Right cardiac atrium (tissue), 5 donors: ENCODE measurements around the gene MOCS3. TPM values are rescaled to one million over a fixed set of nuclear protein-coding genes. Genes with fewer than 3 reads are reported as not detected.

ENCODE experiments used
- ATAC-seq, 2 donors: fragments of 200-7000 bp; cut with Tn5 transposase; one replicate each; pipeline versions ENCODE4 v1.8.0 to v1.9.1; 2020; ENCODE audit warnings: moderate library complexity in 2 of 2, mild to moderate bottlenecking in 1 of 2
- DNase-seq, 3 donors: peaks; one replicate each; pipeline ENCODE4 v3.0.0-alpha.2; 2020
- H3K27ac ChIP-seq: one replicate; pipeline ENCODE4 v1.5.1; 2013; ENCODE audit warnings: mild to moderate bottlenecking, low read length, control low read depth, moderate library complexity
- H3K27me3 ChIP-seq: one replicate; pipeline ENCODE4 v1.6.1; 2013; ENCODE audit not compliant: control insufficient read depth, insufficient read depth
- H3K4me1 ChIP-seq: one replicate; pipeline ENCODE4 v1.6.1; 2013; ENCODE audit warnings: low read length; ENCODE audit not compliant: control insufficient read depth, insufficient read depth
- H3K4me3 ChIP-seq: one replicate; pipeline ENCODE4 v1.5.1; 2013; ENCODE audit warnings: low read length, control low read depth
- H3K9me3 ChIP-seq: one replicate; pipeline ENCODE4 v1.6.1; 2013; ENCODE audit warnings: low read length; ENCODE audit not compliant: control insufficient read depth
- WGBS: extraction: QIAGEN DNeasy Blood & Tissue Kit; methylation state at CpG from one replicate; pipeline ENCODE4 v1.1.7; 2013; 5-methylcytosine and 5-hydroxymethylcytosine counted together
- intact Hi-C, 4 donors: fragments of 100-400 bp; cut with DNase I; formaldehyde crosslinking; loops; one replicate each; pipeline versions ENCODE4 v1.11.0 to v1.14.0; 2022 to 2023
- polyA plus RNA-seq: library from polyadenylated mRNA; stranded (reverse); fragments of 200-250 nt; gene quantifications from one replicate; pipeline ENCODE4 v1.2.3, GENCODE V29; 2013
- total RNA-seq, 4 donors: library from RNA; stranded (reverse); fragmentation: NEBNext Ultra II Directional; extraction: Animal tissue kit (Norgen Biotek cat#: 25700); gene quantifications; one replicate each; pipeline ENCODE4 v1.2.1, GENCODE V29; 2021
- donor health status: healthy with polysubstance abuse.
- donor health status: DM: no; HTN: yes; CAD: no.
- donor health status: DM: no; HTN: no; CAD: no.
- donor health status: DM: no; HTN: yes; CAD: no; lungs with severe emphysema.
- donor health status: DM: yes; HTN: yes; CAD: no.

Gene MOCS3
- total and polyA plus RNA-seq, 5 donors = 1.7 to 3.1 (median 2.9) TPM

DNA sequence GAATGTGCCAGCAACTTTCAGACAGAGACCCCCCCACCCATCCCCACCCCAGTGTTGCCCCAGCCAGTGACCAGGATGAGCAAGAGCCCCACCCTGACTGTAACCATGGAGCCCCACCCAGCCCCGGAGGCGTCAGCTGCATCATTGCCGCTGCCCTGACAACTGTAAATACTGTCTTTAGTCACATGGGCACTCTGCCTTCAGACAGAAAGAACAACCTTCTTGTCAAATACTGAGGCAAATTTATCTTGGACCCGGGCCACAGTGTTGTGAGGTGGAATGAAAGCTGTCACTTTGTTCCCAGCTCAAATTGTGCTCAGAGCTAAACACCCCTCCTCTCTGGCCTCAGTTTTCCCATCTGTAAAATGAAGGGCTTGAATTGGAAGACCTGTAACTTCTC lies 23.7 kb downstream of the MOCS3 start:
- 15% methylated on average over 4 of the region's 4 CpGs for WGBS
- Histone ChIP-seq H3K27ac (no peak overlapping the region), H3K4me1 (no peaks in the 10 kb centered on the region), H3K27me3 (no peaks in the 10 kb centered on the region), H3K4me3 (no peak overlapping the region), H3K9me3 (no peaks in the 10 kb centered on the region)
- intact Hi-C loops = loop anchor here in 2 of 4 donors (10.0 kb wide), 1 partner anchor 642 kb away; no protein-coding TSS in a partner anchor
- no peak for DNase-seq
- peak in 1 of 2 donors; percentile 54 for ATAC-seq

DNA sequence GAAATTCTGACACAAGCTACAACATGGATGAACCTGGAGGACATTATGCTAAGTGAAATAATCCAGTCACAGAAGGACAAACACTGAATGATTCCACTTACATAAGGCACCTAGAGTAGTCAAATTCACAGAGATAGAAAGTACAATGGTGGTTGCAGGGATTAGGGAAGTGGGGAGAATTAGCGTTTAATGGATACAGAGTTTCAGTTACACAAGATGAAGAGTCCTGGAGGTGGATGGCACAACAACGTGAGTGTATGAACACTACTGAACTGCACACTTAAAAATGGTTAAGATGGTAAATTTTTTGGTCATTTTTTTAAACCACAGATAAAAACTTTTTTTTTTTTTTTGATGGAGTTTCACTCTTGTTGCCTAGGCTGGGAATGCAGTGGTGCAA lies 24.7 kb downstream of the MOCS3 start:
- 59% methylated on average over 2 of the region's 2 CpGs for WGBS
- H3K4me1 ChIP-seq = no peaks in the 10 kb centered on the region
- ATAC-seq (no peak), DNase-seq (no peak)
- H3K9me3 ChIP-seq = no peaks in the 10 kb centered on the region
- H3K27ac ChIP-seq = no peak overlapping the region
- no peak overlapping the region for H3K4me3 ChIP-seq
- intact Hi-C loops = loop anchor here in 2 of 4 donors (10.0 kb wide), 1 partner anchor 641 kb away; no protein-coding TSS in a partner anchor
- no peaks in the 10 kb centered on the region for H3K27me3 ChIP-seq

DNA sequence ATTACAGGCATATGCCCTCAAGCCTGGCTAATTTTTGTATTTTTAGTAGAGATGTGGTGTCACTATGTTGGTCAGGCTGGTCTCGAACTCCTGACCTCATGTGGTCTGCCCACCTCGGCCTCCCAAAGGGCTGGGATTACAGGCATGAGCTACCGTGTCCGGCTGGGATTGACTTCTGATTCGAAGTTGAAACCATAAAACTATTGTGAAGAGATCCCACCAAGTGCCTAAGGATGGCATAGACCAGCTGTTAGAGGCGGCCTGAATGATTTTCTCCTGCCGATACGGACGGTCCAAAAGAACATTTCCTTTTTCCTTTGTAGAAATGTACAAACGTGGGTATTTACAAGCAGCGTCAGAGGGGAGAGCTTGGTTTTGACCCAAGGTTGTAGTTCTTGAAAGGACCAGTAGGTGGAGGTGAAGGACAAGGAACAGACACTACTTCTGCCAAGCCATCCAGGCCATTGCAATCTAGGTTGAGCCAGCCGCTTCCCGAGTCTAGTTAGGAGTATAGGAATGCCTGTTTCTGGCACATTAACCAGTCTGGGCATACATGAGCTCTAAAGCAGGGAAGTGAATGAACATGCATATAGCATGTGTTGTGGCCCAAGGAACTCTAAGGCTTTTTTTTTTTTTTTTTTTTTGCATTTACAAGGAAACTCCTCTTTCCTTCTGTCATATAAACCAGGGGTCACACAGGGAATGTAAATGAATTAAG lies 29.0 kb downstream of the MOCS3 start:
- H3K4me1 ChIP-seq = no peaks in the 10 kb centered on the region
- 15% methylated on average over 13 of the region's 13 CpGs for WGBS
- H3K4me3 ChIP-seq = no peak overlapping the region
- peak in 2 of 3 donors; percentile 51 to 71 for DNase-seq
- ATAC-seq = peak; percentile 90 to 92
- H3K27me3 ChIP-seq = no peaks in the 10 kb centered on the region
- H3K9me3 ChIP-seq = no peaks in the 10 kb centered on the region
- no peak overlapping the region for H3K27ac ChIP-seq
- intact Hi-C loops = loop anchor here (2.0 to 10.0 kb wide), 5 partner anchors 319 to 637 kb away; no protein-coding TSS in a partner anchor

DNA sequence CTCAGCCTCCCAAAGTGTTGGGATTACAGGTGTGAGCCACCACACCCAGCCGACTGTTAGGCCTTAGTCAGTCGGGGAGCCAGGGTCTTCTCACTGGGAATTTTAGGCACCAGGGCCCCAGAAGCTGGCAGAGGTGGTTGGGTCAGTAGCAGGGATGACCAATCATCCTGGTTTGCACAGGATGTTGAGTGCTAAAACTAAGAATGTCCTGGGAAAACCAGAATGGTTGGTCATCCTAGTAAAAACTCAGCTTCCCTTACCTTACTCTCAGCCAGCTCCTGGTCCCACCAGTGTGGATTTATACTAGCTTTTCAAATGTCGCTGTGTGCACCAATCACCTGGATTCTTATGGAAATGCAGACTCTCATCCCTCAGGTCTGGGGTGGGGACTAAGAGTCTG lies 32.5 kb downstream of the MOCS3 start:
- Histone ChIP-seq H3K9me3 (peaks cover 3% of the 10 kb centered on the region), H3K27me3 (no peaks in the 10 kb centered on the region), H3K27ac (no peak overlapping the region), H3K4me1 (no peaks in the 10 kb centered on the region), H3K4me3 (no peak overlapping the region)
- intact Hi-C loops = no loop called here
- no peak for ATAC-seq
- 84% methylated on average over 3 of the region's 3 CpGs for WGBS
- DNase-seq = no peak

DNA sequence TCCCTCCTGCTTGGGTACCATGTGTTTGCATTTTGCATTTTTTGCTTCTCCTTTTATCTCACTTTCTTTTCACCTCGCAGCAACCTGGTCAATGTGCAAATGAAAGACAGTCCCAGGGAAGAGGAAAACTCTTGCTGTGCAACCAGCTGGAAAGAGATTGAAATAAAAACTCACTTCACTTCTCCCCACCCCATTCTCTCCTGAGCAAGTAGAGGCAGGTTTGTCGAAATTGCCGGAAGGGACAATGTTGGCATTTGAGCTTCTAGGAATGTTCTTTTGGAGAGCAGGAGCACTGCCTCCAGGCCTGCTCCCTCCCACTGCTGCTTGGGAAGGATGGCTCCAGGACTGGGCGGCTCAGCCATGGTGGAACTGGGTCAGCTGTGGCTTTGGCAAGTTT lies 33.7 kb downstream of the MOCS3 start:
- Histone ChIP-seq H3K27me3 (no peaks in the 10 kb centered on the region), H3K9me3 (peaks cover 3% of the 10 kb centered on the region), H3K4me1 (no peaks in the 10 kb centered on the region), H3K4me3 (no peak overlapping the region), H3K27ac (no peak overlapping the region)
- ATAC-seq = no peak
- DNase-seq = no peak
- intact Hi-C loops = no loop called here
- WGBS = 57% methylated on average over 4 of the region's 4 CpGs

DNA sequence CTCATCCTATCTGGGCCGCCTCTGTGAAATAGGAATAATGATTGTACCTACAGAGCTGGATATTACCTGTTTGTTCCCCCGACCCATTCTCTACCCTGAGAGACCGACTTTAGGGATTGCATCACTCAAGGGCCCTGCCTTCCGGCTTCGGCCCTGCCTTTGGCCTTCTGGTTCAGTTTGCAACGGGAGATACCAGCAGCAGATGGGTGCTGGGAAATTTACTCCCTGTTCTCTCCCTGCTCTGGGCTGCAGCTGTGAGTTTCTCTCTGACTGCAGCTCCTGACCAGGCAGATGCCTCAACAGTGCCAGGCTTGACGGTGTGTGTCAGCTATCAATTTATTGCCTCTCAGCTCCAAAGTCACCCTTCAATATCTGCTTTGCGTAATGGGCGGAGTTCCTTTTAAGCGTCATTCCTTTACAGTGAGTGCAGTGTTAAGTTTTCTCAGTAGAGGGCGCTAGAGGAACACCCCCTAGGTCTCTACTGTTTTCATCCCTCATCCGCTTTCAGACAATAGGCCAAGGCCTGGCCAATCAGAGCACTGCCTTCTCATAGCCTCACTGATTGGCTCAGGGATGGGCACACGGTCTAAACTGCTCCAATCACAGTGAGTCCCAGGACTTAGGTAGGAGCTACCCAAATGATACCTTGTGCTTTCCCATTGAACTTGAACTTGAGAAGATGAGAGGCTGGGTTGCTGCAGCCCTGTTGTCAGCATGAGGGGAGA lies 34.3 kb downstream of the MOCS3 start:
- Histone ChIP-seq H3K27me3 (no peaks in the 10 kb centered on the region), H3K27ac (no peak overlapping the region), H3K4me1 (no peaks in the 10 kb centered on the region), H3K9me3 (peaks cover 3% of the 10 kb centered on the region), H3K4me3 (no peak overlapping the region)
- WGBS = 35% methylated on average over 13 of the region's 13 CpGs
- intact Hi-C loops = no loop called here
- ATAC-seq (peak; percentile 63 to 70), DNase-seq (no peak)

DNA sequence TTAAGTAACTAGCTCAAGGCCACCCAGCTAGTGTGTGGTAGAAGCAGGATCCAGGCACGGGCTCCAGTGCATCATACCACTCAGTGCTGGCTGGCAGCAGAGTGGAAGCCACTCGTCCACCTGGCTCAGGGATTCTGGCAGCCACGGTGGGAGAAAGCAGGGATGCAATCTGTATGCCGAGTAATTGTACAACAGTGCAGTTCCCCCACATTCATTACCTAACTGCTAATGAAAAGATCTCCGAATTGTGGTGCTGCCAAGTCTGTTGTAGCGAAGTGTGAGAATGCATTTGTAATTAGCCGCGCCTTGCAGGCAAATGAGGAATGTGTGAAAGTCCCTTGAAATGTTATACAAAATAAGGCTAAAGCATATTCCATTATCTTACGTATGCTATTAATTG lies 35.3 kb downstream of the MOCS3 start:
- H3K27me3 ChIP-seq = no peaks in the 10 kb centered on the region
- 81% methylated on average over 9 of the region's 9 CpGs for WGBS
- no peak overlapping the region for H3K27ac ChIP-seq
- peaks cover 3% of the 10 kb centered on the region for H3K9me3 ChIP-seq
- no peak overlapping the region for H3K4me3 ChIP-seq
- no peak for ATAC-seq
- H3K4me1 ChIP-seq = no peaks in the 10 kb centered on the region
- no peak for DNase-seq
- intact Hi-C loops = no loop called here

DNA sequence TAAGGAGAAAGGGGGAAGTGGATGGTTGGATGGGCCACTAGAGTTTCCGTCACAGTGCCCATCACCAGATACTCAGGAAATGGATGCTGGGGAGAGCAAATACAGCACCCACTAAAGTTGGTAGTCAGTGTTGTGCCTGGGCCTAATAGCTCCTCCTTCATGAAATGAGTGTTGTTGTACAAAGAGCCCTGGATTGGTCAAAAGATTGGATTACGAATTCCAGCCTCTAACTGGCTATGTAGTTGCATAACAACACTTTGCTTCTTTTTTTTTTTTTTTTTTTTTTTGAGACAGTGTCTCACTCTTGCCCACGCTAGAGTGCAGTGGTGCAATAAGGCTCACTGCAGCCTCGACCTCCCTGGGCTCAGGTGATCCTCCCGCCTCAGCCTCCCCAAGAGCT lies 36.9 kb downstream of the MOCS3 start:
- intact Hi-C loops = loop anchor here in 1 of 4 donors (5.0 kb wide), 1 partner anchor 302 kb away; no protein-coding TSS in a partner anchor
- Histone ChIP-seq H3K9me3 (peaks cover 3% of the 10 kb centered on the region), H3K27ac (no peak overlapping the region), H3K4me3 (no peak overlapping the region), H3K4me1 (no peaks in the 10 kb centered on the region), H3K27me3 (no peaks in the 10 kb centered on the region)
- ATAC-seq (no peak), DNase-seq (no peak)
- WGBS = 76% methylated on average over 5 of the region's 5 CpGs

DNA sequence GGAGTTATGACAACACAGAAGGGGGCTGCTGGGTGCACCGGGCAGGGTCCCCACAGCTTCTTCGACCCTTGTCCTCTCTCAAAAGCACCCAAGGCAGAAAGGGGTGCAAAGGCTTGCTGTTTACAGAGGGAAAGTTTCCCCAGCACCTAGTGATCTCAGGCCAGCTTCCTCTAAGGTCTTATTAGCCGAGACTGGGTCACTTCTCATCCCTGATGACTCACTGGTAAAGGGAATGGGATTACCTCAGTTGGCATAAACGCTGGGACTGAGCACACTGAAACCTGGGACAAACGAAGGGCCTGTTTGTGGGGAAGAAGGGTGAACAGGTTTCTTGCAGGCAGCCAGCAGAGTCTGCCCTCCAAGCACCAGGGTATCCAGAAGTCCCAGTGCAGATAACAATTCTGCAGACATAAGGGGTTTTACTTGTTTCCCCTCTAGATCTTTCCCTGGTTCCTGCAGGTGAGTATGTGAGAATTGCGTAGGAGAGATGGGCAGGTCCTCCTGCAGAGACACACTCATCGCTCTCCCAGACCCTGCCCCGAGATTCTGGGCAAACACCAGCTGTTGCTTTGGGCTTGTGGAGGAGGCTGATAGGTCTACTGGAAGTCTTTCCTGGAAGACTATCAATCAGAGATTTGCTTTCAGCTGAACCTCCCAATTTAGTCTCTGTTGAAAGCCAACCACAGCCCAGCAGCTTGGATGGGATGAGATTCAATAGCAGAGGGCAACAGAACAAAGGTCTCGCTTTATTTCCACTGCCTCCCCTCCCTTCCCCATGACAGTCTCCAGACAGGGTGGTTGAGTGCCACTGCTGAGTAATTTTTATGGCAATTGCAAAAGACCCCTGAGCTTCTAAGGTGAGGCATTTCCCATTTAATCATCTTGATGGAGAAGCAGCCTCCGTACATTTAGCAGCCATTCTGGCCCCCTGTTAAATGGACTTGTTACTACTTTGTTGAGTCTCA lies 38.6 kb downstream of the MOCS3 start:
- no peak overlapping the region for H3K27ac ChIP-seq
- H3K4me3 ChIP-seq = no peak overlapping the region
- no peak for ATAC-seq
- H3K4me1 ChIP-seq = no peaks in the 10 kb centered on the region
- no peaks in the 10 kb centered on the region for H3K27me3 ChIP-seq
- 42% methylated on average over 10 of the region's 10 CpGs for WGBS
- intact Hi-C loops = loop anchor here in 1 of 4 donors (5.0 kb wide), 1 partner anchor 300 kb away; no protein-coding TSS in a partner anchor
- DNase-seq = no peak
- H3K9me3 ChIP-seq = peaks cover 3% of the 10 kb centered on the region

DNA sequence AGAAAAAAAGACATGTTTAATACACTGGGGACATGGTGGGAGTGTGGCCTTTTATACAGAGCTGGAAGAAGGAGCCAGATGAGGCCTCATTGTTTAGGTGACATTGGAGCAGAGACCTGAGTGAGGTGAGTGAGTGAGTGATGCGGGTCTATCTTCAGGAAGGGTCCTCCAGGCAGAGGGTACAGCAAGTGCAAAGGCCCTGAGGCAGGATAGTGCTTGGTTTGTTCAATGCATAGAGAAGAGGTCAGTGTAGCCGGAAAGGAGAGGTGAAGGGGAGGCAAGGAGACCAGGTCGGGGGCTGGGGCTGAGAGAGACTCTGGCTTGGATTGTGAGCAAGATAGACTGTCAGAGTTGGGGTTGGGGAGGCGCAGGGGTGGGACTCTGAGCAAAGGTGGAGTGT lies 40.7 kb downstream of the MOCS3 start:
- Histone ChIP-seq H3K27ac (no peak overlapping the region), H3K4me3 (no peak overlapping the region), H3K27me3 (no peaks in the 10 kb centered on the region), H3K4me1 (no peaks in the 10 kb centered on the region), H3K9me3 (no peaks in the 10 kb centered on the region)
- intact Hi-C loops = loop anchor here in 1 of 4 donors (5.0 kb wide), 1 partner anchor 298 kb away; no protein-coding TSS in a partner anchor
- ATAC-seq = no peak
- DNase-seq = no peak
- WGBS = 92% methylated on average over 4 of the region's 4 CpGs
